Stimulated activated CD8-positive, alpha-beta memory T cell treated with anti-CD3 and anti-CD28 coated beads, Interleukin-2, amount 100 ng/mL, for 48 hours (primary cell): Measurements from ENCODE around the gene DNAJC7.
A peak's percentile ranks its signal among the peaks of the same experiment; 100 is the strongest.

ENCODE experiments used
- DNase-seq, 2 donors: peaks; one replicate each; pipeline ENCODE4 v3.0.0-alpha.2; 2020; ENCODE audit warnings: low read depth in 2 of 2

DNAJC7 gene

DNA sequence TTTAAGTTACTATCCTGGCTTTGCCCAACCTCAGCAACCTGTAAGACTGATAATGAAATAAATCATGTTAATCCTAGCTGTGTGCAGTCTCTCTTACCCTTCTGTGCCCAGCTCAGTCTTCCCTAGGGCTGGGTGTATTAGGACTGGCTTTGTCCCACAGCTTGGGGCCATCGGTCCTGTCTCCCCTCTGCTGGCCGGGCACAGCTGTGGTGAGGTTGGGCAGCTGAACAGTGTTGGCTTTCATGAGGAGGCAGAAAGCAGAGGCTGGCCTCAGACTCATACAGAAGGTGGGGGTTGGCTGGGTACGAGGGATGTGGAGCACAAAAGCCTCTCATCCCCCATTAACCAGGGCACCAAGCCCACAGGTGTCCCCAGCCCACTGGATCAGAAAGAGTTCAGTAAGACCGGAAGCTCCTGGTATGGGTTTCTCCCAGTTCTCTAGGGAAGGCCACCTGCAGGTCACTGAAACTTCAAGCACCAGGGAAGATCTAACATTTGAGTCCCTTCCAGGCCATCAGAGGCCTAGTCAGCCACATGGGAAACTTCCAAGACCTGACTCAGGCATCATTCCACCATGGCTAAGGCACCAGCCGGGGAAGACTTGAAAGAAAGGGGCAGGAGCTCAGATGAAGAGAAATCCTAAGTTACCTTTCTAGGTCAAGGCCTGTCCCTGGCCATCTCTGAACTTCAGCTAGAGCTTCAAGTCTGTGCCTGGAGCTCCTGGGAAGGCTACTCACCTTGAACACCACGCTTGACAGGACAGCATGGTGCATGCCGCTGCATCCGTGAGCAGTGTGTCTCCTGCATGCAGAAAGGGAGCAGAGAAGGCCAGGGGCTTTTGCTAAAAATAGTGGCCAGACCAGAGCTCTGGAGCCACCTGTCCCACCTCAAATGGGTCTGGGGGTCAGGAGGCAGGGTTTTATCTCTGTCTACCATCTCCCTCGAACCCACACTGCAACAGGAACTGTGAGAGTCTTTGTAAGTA is 41.8 kb downstream of the DNAJC7 start:
- no peak for DNase-seq

DNA sequence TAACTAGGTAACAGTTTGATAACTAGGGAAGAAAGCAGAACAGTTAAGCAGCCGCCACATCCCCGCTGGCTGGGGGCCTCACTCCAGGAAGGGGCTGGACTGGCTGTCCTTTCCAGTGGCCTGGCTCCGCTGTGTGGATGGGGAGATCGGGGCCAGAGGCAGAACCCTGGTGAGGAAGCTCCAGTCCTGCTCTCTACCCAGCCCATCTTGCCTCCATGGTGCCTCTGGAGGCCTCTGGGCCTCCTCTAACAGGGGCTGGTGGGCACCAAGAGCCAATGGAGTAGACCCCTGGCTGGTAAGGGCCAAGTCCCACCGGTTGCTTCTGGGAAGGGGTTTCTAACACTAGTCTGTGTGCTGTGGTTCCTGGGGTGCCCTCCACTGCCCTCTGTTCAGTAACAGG is 42.6 kb downstream of the DNAJC7 start:
- no peak for DNase-seq

DNA sequence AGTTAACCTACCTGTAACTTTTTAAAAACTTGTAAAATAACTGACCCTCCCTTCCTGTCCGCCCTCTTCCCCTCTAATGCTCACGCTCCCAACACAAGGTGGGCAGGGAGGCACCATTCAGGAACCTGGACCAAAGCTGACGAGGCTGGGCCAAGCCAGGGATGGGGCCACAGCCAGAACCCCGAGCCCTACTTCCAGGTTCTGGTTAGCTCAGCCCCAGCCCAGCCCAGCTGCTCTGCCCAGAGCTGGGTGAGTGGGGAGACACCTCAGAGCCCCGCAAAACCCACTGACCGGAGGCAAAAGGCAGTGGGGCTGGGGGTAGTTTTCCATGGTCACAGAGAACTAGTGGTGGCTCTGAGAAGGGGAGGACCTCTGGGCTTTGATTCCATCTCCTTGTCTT is 43.2 kb downstream of the DNAJC7 start:
- no peak for DNase-seq

DNA sequence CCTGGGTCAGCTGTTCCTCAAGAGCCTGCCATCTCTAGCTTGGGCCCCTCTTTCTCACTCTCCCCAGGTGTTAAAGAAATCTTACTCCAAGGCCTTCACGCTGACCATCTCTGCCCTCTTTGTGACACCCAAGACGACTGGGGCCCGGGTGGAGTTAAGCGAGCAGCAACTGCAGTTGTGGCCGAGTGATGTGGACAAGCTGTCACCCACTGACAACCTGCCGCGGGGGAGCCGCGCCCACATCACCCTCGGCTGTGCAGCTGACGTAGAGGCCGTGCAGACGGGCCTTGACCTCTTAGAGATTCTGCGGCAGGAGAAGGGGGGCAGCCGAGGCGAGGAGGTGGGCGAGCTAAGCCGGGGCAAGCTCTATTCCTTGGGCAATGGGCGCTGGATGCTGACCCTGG is 43.8 kb downstream of the DNAJC7 start:
- no peak for DNase-seq

DNA sequence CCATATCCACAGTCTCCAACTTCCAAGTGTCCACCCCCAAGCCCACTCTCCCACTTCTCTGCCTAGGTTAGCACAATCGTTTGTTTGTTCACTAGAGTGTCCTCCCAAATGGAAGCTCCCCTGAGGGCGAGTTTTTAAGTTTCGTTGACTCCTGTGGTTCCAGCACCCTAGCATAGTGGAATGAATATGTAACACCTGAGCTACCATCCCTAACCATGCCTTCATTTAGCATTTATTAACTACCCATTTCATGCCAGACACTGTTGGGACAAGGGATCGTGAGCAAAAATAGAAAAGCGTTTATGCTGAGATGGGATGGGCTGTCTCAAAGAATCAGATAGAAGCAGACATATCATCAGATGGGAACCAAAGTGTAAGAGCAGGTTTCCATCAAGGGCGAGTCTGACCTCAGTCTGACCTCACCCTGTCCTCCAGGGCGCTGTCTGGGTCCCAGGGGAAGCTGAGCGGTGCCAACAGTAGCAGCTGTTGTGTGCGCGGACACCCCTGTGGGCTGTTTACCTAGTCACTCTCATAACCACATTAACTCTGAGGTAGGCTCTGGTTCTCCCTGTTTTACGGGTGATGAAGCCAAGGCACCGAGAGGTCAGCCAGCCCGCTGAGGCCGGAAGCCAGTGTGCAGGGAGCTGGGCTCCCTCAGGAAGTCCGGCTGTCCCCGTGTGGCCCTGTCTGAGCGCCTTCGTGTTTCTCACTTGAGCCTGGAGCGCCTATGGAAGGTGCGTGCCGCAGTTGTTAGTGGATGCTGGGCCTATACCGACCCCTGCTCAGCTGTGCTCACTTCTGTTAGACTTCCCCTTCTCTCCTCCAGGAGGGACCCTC is 44.5 kb downstream of the DNAJC7 start:
- no peak for DNase-seq

DNA sequence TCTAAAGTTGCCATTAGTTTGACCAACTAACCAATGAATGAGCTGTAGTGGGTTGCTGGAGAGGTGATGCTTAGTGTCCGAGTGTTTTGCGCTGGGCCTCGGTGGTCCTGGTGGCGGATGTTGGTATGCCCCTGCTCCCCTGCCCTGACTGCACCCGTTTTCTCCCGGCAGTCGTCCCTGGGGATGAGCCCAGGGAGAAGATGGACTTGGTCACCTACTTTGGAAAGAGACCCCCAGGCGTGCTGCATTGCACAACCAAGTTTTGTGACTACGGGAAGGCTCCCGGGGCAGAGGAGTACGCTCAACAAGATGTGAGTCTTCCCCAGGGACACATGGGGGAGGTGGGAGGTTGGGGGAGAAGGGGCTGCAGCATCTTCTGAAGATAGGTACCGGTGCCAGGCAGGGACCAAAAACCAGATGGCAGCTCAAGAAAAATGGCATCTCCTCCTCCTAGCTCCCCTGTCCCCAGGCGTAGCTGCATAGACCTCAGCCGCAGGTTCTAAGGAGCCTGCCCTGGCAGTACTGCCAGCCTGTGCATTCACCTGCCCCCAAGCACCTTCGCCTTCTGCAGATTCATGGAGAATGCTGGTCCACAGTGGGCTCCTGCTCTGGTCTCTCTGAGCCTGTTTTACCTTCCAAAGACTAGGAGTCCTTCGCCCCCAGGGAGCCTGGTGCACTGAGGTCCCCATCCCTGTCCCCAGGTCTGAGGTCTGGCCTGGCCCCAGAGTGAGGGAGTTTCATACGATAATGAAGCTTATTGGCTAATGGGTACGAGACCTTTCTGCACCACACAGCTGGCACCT is 45.3 kb downstream of the DNAJC7 start:
- DNase-seq, result no peak

DNA sequence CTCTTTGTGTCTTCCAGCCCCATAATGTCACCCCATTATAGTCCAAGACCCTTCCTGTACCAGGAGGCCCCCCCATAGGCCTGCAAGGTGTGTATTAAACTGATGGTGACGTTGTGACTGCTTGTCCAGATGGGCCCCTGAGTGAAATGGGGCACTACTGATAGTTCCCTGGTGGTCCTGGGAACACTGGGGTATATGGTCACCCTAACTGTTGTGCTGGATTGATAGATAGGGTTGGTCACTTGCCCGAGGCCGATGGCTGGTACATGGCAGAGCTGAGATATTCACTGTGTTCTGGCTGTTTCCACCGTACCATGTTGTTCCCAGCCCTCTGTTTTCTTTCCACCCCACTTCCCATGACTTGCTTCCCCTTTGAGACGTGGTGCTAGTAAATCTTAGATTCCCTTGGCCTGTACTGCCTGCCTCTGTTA is 46.3 kb downstream of the DNAJC7 start:
- no peak for DNase-seq

DNA sequence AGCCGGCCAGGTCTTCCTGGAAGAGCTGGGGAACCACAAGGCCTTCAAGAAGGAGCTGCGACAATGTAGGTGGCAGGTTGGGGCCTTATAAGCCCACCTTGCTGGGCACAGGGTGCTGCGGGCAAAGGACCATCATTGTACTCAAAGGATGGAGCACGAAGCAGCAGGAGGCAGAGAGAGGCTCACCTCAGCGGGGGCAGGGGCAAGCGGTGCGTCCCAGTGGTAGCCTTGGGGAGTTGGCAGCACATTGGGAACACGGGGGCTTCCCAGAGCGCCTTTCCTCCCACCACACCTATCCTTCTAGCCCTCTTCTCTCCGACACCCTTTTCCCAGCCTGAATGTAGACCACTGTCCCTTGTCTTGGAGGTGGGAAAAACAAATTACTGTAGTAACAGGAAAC is 48.6 kb downstream of the DNAJC7 start:
- DNase-seq, result no peak

DNA sequence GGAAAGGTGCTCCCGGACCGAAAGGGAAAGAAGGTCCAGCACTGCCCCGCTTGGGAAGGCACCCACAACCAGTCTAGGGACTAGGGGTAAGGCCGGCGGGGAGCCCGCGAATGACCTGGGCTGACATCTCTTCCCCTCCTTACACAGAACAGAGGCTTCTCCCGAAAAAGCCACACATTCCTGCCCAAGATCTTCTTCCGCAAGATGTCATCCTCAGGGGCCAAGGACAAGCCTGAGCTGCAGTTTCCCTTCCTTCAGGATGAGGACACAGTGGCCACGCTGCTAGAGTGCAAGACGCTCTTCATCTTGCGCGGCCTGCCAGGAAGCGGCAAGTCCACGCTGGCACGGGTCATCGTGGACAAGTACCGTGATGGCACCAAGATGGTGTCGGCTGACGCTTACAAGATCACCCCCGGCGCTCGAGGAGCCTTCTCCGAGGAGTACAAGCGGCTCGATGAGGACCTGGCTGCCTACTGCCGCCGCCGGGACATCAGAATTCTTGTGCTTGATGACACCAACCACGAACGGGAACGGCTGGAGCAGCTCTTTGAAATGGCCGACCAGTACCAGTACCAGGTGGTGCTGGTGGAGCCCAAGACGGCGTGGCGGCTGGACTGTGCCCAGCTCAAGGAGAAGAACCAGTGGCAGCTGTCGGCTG is 49.2 kb downstream of the DNAJC7 start:
- no peak for DNase-seq

DNA sequence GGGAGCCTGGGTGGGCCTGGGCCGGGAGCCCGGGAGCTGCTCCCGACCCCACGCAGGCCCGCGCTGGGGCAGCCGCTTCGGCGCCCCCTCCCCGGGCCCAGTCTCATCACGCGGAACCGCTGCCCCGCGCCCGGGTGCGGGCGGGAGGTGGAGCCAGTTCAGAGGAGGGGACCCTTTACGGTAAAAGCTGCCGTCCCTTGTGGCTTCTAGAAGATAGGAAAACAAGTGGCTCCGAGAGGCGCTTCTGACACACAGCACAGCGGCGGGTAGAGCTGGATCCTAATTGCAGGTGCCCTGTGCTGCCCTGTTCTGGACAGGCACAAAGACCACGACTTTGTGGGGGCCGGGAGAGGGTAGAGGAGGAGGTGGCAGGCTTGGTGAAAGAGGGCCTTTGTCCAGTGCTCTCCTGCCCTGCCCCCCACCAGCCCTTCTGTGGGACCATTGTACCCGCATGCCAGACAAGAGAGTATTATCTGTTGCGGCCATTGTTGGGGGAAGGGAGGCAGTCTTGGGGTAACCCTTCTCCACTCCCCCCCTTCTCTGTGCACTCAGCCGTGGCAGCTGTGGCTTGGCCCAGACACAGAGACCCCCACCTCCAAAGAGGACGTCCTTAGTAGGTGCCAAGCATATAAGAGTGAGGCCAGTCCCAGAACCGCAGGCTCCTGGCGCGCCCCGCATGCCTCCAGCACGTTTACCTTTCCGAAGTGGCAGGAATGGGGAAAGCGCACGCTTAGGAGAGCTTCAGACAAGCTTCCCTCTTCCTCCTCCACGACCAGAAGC is 49.9 kb downstream of the DNAJC7 start:
- DNase-seq, result peak in 1 of 2 donors; percentile 16

DNA sequence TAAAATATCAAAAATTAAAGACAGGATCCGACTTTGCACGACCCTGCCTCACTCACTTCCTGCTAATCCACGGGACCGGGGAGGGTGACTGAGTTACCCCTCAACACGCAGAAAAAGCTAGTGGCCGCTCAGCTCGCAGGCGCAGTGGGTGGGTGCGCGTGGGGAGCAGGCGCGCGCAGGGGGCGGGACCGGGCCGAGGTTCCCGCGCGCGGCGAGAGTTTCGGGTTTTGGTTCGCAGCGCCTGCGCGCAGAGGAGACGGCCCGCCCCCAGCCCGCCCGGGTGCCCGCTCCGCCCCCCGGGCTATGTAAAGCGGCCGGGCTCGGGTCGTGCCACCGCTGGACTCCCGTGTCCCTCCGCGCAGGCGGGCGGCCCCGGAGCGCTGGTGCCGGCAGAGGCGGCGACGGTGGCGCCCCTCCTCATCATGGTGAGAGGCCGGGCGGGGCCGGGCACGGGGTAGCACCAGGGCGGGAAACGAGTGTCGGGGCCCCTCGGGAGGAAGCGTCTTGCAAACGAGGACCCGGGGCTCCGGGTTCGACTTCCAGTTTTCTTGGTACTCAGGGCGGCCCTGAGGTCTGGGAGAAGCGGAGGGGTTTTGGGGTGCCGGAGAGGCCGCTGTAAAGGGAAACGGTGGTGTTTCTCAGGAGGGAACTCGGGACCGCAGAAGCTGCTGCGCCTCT is 50.6 kb downstream of the DNAJC7 start, which contains the start of gene CNP:
Gene CNP, plus strand, starts transcription at position 333 of the 678 bp plus-strand sequence. Its CDS starts 90 bp downstream, at position 423.
- peak; percentile 87 to 88 for DNase-seq

DNA sequence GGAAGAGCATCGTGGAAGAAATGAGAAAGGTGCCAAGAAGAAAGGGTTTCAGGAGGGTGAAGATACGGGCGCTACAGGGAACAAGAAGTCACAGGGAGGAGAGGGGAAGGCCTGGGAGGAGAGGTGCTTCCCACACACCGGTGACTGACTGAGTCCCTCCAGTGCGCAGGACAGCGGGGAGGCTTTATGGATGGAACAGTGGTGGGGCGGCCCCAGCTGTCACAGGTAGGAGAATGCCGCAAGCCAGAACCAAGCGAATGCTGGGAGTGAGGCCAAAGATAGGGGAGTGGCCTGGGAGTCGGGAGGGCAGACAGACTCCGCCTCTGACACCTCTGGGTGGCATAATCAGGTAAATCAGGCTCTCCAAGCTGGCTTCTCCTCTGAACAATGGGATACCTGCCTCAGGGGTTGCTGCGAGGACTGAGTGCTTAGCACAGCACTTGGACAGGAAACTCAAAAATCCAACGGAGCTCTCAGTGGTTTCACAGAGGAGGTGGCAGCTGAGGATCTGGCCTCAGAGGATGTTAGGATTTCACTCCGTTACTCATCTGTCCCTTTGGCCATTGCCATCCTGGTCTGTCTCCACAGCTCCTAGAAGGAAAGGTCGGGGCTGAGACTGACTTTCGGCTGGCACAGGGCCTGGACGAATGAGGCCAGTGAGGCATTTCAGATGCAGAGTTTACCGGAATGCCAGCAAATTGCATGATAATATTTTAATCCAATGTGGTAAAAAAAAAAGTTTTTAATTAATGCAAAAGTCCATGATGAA is 51.4 kb downstream of the DNAJC7 start:
- peak; percentile 43 to 55 for DNase-seq

DNA sequence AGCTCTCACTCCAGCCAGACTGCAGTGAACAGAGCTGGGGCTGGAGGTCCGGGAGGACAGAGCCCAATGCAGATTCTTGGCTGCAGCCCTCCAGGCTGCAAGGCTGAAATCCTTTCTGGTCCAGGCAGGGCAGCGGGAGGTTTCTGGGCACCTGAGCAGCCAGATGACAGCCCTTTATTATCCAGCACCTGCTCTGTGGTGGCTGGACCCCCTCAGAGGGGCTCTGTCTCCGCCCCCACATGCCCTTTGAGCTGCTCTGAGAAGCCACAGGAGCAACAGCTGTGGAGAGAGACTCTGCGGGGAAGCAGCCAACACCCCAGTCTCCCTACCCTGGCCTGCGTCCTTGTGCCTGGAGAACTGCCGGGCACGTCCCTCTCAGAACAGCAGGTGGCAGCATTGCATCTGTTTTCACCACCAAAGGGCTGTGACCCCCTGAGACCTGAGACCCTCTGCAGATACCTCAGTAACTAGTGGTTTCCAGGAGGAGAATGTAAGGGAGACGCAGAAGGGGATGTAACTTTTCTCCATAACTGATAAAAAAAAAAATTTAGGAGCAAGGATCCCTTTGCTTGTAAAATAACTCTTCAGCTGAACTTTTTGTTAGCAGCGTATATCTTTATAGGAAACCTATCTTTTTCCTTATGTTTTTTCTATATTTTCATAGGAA is 54.3 kb downstream of the DNAJC7 start:
- DNase-seq, result peak; percentile 55 to 64

DNA sequence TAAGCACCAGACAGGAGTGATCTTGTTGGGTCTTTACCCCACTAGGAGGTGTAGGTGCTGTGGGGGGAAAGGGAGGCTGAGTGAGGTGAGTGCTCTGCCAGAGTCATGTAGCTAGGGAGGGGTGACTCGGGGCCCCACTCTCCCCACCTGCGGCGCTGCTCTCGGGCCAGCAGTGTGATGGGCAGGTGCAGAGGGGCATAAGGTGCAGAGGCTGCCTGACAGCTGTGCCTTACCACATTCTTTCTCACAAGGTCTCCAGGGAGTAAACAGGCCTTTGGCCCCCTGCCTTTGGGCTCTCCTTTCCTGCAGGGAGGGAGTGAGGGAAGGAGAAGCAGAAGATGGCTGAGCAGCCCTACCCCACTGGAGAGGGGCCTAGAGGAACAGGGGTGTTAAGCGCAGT is 55.1 kb downstream of the DNAJC7 start:
- no peak for DNase-seq

DNA sequence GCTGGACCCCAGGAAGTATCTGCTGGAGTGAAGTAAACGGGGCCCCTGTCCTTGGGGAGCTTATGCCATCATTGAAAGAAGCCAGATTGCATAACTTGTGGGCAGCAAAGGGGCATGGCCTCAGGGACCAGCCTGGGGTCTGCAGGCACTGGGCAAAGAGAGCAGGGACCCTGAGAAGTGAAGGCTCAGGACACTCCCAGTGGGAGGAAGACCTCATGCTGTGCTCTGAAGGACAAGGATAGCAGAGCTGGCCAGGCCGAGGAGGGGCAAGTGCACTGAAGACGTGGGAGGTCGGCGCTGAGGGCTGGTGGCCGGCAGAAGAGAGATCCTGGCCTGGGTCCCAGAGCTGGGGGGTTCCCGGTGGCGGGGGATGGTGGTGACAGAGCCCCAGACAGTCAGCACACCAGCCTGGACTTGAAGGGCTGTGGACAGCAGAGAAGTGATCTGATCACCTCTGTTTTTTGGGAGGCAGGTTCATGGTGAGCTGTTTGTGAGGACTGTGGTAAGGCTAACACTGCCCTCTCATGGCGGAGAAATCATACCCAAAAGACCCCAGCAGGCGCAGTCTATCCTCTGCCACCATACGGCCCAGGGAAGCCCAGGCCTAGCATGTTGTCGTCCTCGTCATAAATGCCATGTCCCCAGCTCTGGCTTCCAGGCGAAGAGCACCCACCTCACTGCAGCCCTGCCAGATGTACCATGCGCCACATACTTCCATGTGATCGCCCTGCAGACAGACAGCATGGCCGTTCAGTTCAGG is 57.7 kb downstream of the DNAJC7 start:
- no peak for DNase-seq

DNA sequence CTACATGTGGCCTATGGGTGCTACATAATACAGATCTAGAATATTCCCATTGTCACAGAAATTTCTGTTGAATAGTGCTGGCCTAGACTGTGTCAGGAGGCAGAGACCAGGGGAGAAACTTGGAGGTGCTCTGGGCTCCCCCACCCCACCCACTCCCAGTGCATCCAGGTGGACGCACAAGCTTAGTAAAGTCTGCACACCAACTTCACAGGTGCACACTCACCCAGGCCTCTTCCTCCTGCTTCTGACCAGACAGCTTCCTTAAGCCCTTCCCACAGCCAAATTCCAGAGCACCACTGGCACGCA is 58.3 kb downstream of the DNAJC7 start:
- DNase-seq, result no peak

DNA sequence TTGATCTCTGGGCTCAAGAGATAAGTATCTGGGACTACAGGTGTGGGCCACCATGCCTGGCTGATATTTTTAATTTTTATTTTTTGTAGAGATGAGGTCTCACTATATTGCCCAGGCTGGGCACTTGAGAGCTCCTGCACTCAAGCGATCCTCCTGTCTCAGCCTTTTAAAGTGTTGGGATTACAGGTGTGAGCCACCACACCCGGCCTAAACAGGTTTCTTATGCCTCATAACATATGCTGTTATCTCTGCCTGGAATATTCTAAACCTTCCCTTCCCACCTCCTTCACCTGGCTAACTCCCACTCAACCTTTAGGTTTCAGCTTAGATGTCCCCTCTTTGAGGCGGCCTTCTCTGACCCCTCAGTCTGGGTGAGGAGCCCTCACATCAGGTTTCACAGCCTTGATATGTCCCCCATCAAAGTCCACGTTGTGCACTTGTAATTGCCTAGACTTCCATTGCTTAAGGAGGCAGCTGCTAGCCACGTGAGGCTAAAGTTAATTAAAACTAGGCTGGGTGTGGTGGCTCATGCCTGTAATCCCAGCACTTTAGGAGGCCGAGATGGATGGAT is 59.3 kb downstream of the DNAJC7 start:
- no peak for DNase-seq
